SK-N-SH (cell line): ENCODE results near the gene GCN1. TPM values are rescaled to one million over a fixed set of nuclear protein-coding genes. Genes with fewer than 3 reads are reported as not detected.

Experiments used
- CTCF ChIA-PET: fragments of 300-600, 350-600 bp; formaldehyde crosslinking; extraction: SDS; loops from one replicate; lab custom pipeline; 2021; lab: Yijun Ruan, JAX
- POLR2A ChIA-PET: fragments of 350-600 bp; sonication (Branson Sonifier 250); formaldehyde crosslinking; extraction: SDS; loops from one replicate; lab custom pipeline; 2020; ENCODE audit warnings: antibody characterized with exemption, inconsistent platforms; lab: Yijun Ruan, JAX
- DNase-seq: peaks from one replicate; pipeline ENCODE4 v3.0.0; 2012
- H2AFZ ChIP-seq: fragments of 200-600 bp; sonication (generic); 2 replicates; pipeline ENCODE4 v1.8.1; 2016; ENCODE audit warnings: antibody characterized with exemption, mild to moderate bottlenecking, low read depth
- H3F3A ChIP-seq: fragments of 200-600 bp; sonication (generic); replicated peaks from 2 replicates; pipeline ENCODE3; 2016; ENCODE audit warnings: antibody characterized with exemption, mild to moderate bottlenecking; ENCODE audit not compliant: insufficient read depth
- H3K27ac ChIP-seq, 2 experiments: fragments of 200-500 bp in 1 of 2; fragments of 200-600 bp in 1 of 2; sonication (Bioruptor generic) in 1 of 2; sonication (generic), shearing (Covaris generic) in 1 of 2; 2 replicates each; pipeline versions ENCODE4 v1.5.1 to v1.6.1; 2014 to 2016; ENCODE audit warnings: low read depth in 2 of 2, inconsistent platforms in 1 of 2, low read length in 1 of 2, mild to moderate bottlenecking in 1 of 2, mixed read lengths in 1 of 2
- H3K27me3 ChIP-seq: fragments of 200-600 bp; sonication (generic), shearing (Covaris generic); 2 replicates; pipeline ENCODE4 v1.6.1; 2016; ENCODE audit warnings: mixed run types; ENCODE audit not compliant: insufficient read depth
- H3K36me3 ChIP-seq, 2 experiments: fragments of 200-500 bp in 1 of 2; fragments of 200-600 bp in 1 of 2; sonication (Bioruptor generic) in 1 of 2; sonication (generic) in 1 of 2; replicated peaks in 1 of 2; 2 replicates each; pipeline versions ENCODE3 to v1.5.1; 2014 to 2016; ENCODE audit warnings: low read length in 1 of 2, mild to moderate bottlenecking in 1 of 2; ENCODE audit not compliant: insufficient read depth in 2 of 2, control insufficient read depth in 1 of 2
- H3K4me1 ChIP-seq, 2 experiments: fragments of 200-500 bp in 1 of 2; fragments of 200-600 bp in 1 of 2; sonication (Bioruptor generic) in 1 of 2; sonication (generic), shearing (Covaris generic) in 1 of 2; 2 replicates each; pipeline versions ENCODE4 v1.5.1 to v1.6.1; 2014 to 2016; ENCODE audit warnings: low read depth in 1 of 2, low read length in 1 of 2, mixed run types in 1 of 2; ENCODE audit not compliant: insufficient read depth in 2 of 2, control insufficient read depth in 1 of 2
- H3K4me2 ChIP-seq: fragments of 200-600 bp; sonication (generic), shearing (Covaris generic); 2 replicates; pipeline ENCODE4 v1.6.1; 2017; ENCODE audit warnings: mixed run types
- H3K4me3 ChIP-seq, 2 experiments: fragments of 200-500 bp in 1 of 2; fragments of 200-600 bp in 1 of 2; sonication (Bioruptor generic) in 1 of 2; sonication (generic), shearing (Covaris generic) in 1 of 2; 2 replicates each; pipeline versions ENCODE4 v1.5.1 to v1.8.1; 2014 to 2016; ENCODE audit warnings: low read depth in 2 of 2, inconsistent platforms in 1 of 2, low read length in 1 of 2, mild to moderate bottlenecking in 1 of 2, mixed read lengths in 1 of 2, moderate library complexity in 1 of 2
- H3K79me2 ChIP-seq: fragments of 200-600 bp; sonication (generic); 2 replicates; pipeline ENCODE4 v1.8.1; 2017; ENCODE audit warnings: mild to moderate bottlenecking; ENCODE audit not compliant: insufficient read depth
- H3K9ac ChIP-seq: fragments of 200-600 bp; sonication (generic); 2 replicates; pipeline ENCODE4 v1.6.1; 2017; ENCODE audit warnings: mixed run types
- H3K9me2 ChIP-seq: fragments of 200-600 bp; sonication (generic); 2 replicates; pipeline ENCODE4 v1.6.1; 2017; ENCODE audit warnings: mixed run types
- H3K9me3 ChIP-seq: fragments of 200-600 bp; sonication (generic); 2 replicates; pipeline ENCODE4 v1.6.1; 2017; ENCODE audit warnings: mixed run types, mild to moderate bottlenecking, moderate library complexity
- H4K20me1 ChIP-seq: fragments of 200-600 bp; sonication (generic); 2 replicates; pipeline ENCODE4 v1.6.1; 2017; ENCODE audit warnings: mild to moderate bottlenecking, mixed run types; ENCODE audit not compliant: insufficient read depth
- EP300 ChIP-seq, 2 experiments: IDR thresholded peaks; 2 replicates each; pipeline versions ENCODE4 v1.4.0 to v1.6.1; 2012; ENCODE audit warnings: borderline replicate concordance in 1 of 2, low read depth in 1 of 2, low read length in 1 of 2
- EZH2phosphoT487 ChIP-seq: fragments of 200-600 bp; sonication (generic); IDR thresholded peaks from 2 replicates; pipeline ENCODE4 v1.6.1; 2017; ENCODE audit warnings: low read depth, mixed run types, mild to moderate bottlenecking, antibody characterized with exemption, moderate library complexity, borderline replicate concordance
- FOSL2 ChIP-seq: IDR thresholded peaks from 2 replicates; pipeline ENCODE4 v1.4.0; 2012; ENCODE audit warnings: low read depth, mild to moderate bottlenecking, moderate library complexity, borderline replicate concordance
- FOXM1 ChIP-seq: IDR thresholded peaks from 2 replicates; pipeline ENCODE4 v1.4.0; 2012; ENCODE audit warnings: low read depth, mild to moderate bottlenecking
- GATA2 ChIP-seq: sonication (generic); formaldehyde crosslinking; IDR thresholded peaks from 2 replicates; pipeline ENCODE4 v1.5.0; 2020; ENCODE audit warnings: mild to moderate bottlenecking, missing genetic modification reagents
- MXI1 ChIP-seq: IDR thresholded peaks from 2 replicates; pipeline ENCODE4 v1.6.1; 2012; ENCODE audit warnings: mild to moderate bottlenecking, low read depth, low read length, improper control_type of control experiment
- NFIC ChIP-seq: IDR thresholded peaks from 2 replicates; pipeline ENCODE4 v1.4.0; 2012; ENCODE audit warnings: borderline replicate concordance
- POLR2AphosphoS5 ChIP-seq: IDR thresholded peaks from 2 replicates; pipeline ENCODE4 v1.6.1; 2012; ENCODE audit warnings: low read depth, low read length
- RFX5 ChIP-seq: IDR thresholded peaks from 2 replicates; pipeline ENCODE4 v1.6.1; 2012; ENCODE audit warnings: mild to moderate bottlenecking, improper control_type of control experiment, low read length
- SIN3A ChIP-seq: IDR thresholded peaks from 2 replicates; pipeline ENCODE4 v1.6.1; 2012; ENCODE audit warnings: low read depth, mild to moderate bottlenecking, low read length, moderate library complexity, borderline replicate concordance
- TCF12 ChIP-seq: IDR thresholded peaks from 2 replicates; pipeline ENCODE4 v1.4.0; 2012
- YY1 ChIP-seq: IDR thresholded peaks from 2 replicates; pipeline ENCODE4 v1.4.0; 2012; ENCODE audit warnings: low read depth, mild to moderate bottlenecking
- WGBS: methylation state at CpG from one replicate; pipeline ENCODE4 v1.1.6; 2017; ENCODE audit warnings: low lambda C conversion rate; 5-methylcytosine and 5-hydroxymethylcytosine counted together
- polyA plus RNA-seq, 3 experiments: library from polyadenylated mRNA; depleted of rRNA; stranded (reverse); fragments of >200 nt; gene quantifications; 2 replicates each; pipeline ENCODE4 v1.2.3, GENCODE V29; 2012
- TF ChIP-seq, protein P1 (sequence below): IDR thresholded peaks from 2 replicates; pipeline ENCODE4 v1.4.0; 2012; ENCODE audit warnings: low read depth, borderline replicate concordance
- TF ChIP-seq, protein P2 (sequence below): fragments of 200-600 bp; sonication (generic); IDR thresholded peaks from 2 replicates; pipeline ENCODE4 v1.6.1; 2017; ENCODE audit warnings: antibody characterized with exemption, mild to moderate bottlenecking, moderate library complexity
- TF ChIP-seq, protein P3 (sequence below): IDR thresholded peaks from 2 replicates; pipeline ENCODE4 v1.6.1; 2012; ENCODE audit warnings: mild to moderate bottlenecking, low read depth, low read length, moderate library complexity

Gene GCN1
- polyA plus RNA-seq, 1 of the 3 experiments (the other 2 are of a cell fraction), result 54.4 TPM

GRCh38 chr12:120138366-120138765 lies 56.1 kb downstream of the GCN1 start:
- H3K9me3 ChIP-seq, result no peaks in the 10 kb centered on the region
- no peaks in the 10 kb centered on the region for H3K27me3 ChIP-seq
- H3K4me3 ChIP-seq, result no peak overlapping the region
- TF ChIP-seq RFX5 (no peak), NFIC (no peak), GATA2 (CRISPR knock-in tag) (no peak), FOXM1 (no peak), EP300 (IDR thresholded peaks at IDR 0.05; ENCODE audit: borderline replicate concordance in 1 of 2, low read depth in 1 of 2, low read length in 1 of 2) (no peak), MXI1 (no peak), YY1 (no peak), SIN3A (no peak), POLR2AphosphoS5 (no peak), TCF12 (no peak), FOSL2 (no peak), EZH2phosphoT487 (no peak)
- TF ChIP-seq, protein P1, sequence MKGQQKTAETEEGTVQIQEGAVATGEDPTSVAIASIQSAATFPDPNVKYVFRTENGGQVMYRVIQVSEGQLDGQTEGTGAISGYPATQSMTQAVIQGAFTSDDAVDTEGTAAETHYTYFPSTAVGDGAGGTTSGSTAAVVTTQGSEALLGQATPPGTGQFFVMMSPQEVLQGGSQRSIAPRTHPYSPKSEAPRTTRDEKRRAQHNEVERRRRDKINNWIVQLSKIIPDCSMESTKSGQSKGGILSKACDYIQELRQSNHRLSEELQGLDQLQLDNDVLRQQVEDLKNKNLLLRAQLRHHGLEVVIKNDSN, result no peak
- TF ChIP-seq, protein P2, sequence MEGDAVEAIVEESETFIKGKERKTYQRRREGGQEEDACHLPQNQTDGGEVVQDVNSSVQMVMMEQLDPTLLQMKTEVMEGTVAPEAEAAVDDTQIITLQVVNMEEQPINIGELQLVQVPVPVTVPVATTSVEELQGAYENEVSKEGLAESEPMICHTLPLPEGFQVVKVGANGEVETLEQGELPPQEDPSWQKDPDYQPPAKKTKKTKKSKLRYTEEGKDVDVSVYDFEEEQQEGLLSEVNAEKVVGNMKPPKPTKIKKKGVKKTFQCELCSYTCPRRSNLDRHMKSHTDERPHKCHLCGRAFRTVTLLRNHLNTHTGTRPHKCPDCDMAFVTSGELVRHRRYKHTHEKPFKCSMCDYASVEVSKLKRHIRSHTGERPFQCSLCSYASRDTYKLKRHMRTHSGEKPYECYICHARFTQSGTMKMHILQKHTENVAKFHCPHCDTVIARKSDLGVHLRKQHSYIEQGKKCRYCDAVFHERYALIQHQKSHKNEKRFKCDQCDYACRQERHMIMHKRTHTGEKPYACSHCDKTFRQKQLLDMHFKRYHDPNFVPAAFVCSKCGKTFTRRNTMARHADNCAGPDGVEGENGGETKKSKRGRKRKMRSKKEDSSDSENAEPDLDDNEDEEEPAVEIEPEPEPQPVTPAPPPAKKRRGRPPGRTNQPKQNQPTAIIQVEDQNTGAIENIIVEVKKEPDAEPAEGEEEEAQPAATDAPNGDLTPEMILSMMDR, result no peak
- TF ChIP-seq, protein P3, sequence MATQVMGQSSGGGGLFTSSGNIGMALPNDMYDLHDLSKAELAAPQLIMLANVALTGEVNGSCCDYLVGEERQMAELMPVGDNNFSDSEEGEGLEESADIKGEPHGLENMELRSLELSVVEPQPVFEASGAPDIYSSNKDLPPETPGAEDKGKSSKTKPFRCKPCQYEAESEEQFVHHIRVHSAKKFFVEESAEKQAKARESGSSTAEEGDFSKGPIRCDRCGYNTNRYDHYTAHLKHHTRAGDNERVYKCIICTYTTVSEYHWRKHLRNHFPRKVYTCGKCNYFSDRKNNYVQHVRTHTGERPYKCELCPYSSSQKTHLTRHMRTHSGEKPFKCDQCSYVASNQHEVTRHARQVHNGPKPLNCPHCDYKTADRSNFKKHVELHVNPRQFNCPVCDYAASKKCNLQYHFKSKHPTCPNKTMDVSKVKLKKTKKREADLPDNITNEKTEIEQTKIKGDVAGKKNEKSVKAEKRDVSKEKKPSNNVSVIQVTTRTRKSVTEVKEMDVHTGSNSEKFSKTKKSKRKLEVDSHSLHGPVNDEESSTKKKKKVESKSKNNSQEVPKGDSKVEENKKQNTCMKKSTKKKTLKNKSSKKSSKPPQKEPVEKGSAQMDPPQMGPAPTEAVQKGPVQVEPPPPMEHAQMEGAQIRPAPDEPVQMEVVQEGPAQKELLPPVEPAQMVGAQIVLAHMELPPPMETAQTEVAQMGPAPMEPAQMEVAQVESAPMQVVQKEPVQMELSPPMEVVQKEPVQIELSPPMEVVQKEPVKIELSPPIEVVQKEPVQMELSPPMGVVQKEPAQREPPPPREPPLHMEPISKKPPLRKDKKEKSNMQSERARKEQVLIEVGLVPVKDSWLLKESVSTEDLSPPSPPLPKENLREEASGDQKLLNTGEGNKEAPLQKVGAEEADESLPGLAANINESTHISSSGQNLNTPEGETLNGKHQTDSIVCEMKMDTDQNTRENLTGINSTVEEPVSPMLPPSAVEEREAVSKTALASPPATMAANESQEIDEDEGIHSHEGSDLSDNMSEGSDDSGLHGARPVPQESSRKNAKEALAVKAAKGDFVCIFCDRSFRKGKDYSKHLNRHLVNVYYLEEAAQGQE, result no peak
- ChIA-PET POLR2A (no interaction called here), CTCF (interaction anchor here (1.0 kb wide), 1 partner anchor 11 kb away, joined by 3 read pairs; no protein-coding TSS in a partner anchor)
- no peak overlapping the region for H2AFZ ChIP-seq
- H3K9ac ChIP-seq, result no peak overlapping the region
- no peaks in the 10 kb centered on the region for H3K4me1 ChIP-seq
- no peaks in the 10 kb centered on the region for H3K9me2 ChIP-seq
- DNase-seq, result no peak
- peaks cover 62 to 84% of the 10 kb centered on the region in 2 experiments for H3K36me3 ChIP-seq
- no peak overlapping the region for H3K4me2 ChIP-seq
- 100% methylated on average over 8 of the region's 9 CpGs for WGBS
- H3K79me2 ChIP-seq, result no peaks in the 10 kb centered on the region
- no peak overlapping the region for H3K27ac ChIP-seq
- H3F3A ChIP-seq, result no peaks in the 10 kb centered on the region
- no peaks in the 10 kb centered on the region for H4K20me1 ChIP-seq
